ENCODE data around the gene ATP11A.

Gene ATP11A

GRCh38 chr13:112803422-112803821 is 113.6 kb downstream of the ATP11A start:
- peak; percentile 32 for DNase-seq

DNA sequence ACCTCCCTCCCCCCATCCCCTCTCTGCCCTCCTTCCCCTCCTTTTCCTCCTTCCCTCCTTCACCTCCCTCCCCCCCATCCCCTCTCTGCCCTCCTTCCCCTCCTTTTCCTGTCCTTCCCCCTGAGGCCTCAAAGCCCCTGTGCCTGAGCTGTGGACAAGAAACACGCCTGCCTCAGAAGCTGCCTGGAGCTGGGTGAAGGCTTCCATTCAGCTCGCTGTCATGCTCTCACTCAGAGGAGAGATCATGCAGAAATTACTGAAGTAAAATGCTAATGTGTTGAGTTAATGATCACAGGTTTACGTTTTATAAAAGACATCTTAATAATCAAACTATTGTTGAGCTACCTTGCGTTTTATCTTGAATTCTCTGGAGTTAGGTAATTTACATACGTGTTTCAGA is 114.5 kb downstream of the ATP11A start:
- DNase-seq = no peak

DNA sequence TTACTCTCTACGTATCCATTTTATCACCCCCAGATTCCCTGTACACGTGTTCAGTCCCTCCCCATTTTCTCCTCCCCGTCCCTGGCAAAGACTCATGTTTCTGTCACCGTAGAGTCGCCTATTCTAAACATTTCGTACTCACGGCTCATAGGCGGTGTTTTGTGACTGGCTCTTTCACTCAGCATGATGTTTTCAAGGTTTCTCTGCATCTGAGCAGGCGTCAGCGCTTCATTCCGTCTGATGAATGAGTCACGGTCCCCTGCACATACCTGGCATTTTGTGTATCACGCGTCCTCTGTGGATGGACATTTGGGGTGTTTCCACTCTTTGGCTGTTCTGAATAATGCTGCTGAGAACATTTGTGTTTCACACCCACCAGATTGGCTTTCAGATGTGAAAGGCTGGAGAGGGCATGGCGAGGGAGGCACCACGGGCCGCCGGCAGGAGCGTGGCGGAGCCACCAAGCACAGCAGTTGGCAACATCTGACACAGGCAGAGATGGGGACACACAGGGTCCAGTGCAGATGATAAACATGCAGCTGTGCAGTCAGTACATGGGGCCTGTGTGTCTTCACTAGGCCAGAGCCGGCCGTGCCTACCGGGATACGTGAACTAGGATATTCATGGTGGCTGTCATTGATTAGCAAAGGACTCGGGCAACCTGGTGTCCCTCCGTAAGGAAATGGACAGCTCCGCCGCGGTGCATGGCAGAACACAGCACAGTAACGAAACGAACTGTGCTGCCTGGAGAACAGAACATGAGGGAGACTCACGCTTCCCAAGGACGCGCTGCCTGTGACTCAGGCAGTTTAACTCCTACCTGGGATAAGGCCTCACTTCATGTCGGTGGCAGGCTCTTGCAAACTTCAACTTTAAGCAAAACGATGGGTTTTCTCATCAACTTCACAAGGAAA is 117.2 kb downstream of the ATP11A start:
- DNase-seq = no peak

- no peak for DNase-seq
Observed at GRCh38 chr13:112807653-112808376, 118.0 kb downstream of the ATP11A start.

DNA sequence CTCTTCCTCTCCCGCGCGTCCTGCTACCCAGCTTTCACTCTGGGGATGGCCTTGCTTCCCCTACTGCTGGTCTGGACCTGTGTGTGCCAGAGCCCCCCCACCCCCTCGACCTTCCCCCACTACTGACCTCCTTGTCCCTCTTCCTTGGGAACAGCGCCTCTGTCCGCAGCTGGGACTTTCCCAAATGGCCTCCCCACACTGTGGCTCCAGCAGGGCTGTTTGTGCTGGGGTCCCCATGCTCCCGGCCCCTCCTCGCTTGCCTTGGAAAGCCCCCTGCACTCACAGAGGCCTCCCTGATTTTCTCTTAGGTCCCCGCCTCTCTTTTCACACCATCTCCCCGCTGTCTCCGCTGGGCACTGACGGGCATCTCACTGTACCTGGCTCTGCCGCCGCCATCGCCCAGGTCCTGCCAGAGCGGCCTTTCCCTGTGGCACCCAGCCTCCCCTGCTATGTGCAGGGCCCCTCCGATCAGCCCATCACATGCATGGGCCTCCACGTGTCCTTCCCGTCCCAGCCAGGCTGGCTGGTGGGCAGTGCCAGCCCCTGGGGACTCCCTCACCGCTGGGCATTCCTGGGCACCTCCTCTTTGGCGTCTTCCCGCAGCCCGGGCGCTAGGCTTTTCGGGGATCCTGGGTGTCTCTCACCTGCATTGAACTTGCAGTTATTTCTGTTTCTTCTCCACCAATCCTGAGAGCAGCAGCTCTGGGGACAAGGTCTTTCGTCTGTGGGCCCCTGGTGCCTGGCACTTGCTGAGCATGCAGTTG is 118.7 kb downstream of the ATP11A start:
- DNase-seq = no peak

DNA sequence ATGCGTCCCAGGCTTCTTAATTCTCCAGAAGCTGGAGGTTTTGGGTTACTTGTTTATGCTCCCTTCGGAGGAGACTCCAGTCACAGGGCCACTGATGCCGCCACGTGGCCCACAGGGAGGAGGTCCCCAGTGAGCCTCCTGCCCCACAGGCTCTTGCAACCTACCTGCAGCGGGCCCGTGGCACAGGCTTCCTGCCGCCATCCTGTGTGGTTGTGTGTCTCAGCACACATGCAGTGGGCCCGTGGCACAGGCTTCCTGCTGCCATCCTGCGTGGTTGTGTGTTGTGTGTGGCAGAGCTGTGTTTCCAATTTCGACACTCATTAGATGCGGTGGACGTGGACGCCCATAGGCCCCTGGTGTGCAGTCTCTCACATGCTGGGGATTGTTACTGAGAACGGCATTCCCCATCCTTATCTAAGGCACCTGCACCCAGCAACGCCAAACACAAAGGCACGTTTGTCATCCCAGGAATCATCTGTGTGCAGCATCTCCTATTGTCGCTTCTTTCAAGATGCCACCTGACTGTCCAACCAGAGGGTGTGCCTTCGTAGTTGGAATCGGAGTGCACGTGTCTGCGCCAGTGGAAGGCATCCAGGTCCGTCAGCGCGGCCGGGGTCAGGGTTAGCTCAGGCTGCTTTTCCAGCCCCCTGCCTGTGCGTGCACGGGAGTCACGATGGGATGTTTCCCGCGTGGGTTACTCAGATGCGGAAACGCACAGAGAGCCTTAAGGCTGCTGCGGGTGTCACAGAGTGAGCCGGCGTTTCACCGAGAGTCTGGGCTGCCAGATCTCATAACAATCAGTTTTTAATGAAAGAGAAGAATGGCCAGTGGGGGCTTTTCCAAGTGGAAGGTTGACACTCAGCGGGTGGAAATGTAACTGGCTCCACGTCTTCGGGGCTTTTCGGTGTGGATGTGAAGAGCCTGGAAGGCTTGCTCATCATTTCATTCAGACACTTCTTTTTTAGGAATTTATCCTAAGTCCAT is 119.8 kb downstream of the ATP11A start:
- no peak for DNase-seq

GRCh38 chr13:112810608-112811007 is 120.8 kb downstream of the ATP11A start:
- no peak for DNase-seq

DNA sequence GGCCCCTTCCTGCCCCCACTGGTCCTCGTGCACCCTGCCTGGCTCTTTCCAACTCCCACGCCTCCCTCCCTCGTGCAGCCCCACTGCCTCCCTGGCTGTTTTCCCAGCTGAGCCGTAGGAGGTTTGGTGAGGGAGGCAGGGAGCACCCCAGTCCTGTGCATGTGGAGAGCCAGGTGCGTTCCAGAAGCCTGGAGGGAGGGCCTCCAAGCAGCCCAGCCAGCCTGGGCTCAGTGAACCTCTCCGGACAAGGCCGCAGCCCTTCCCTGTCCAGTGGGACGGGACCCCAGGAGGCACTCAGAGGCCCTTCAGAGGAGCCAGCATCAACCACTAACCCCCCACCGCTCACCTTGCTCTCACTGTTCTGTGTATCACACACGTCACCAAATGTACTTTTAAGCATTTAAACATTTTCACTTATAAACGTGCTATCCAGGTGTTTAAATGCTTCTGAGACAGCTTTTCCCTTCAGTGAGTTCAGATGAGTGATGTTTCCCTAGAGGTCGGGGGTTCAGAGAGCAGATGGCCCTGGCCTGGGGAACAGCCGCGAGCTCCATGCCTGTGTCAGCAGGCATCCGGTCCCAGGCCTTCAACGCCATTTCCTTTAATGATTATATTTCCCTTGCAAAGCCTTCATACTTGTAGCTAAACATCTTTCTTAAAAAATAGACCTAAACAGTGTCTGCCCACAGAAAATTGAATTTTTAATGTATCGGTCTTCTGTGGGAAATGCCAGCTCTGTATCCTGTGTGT is 122.6 kb downstream of the ATP11A start:
- no peak for DNase-seq

GRCh38 chr13:112813552-112813951 is 123.7 kb downstream of the ATP11A start:
- no peak for DNase-seq

DNA sequence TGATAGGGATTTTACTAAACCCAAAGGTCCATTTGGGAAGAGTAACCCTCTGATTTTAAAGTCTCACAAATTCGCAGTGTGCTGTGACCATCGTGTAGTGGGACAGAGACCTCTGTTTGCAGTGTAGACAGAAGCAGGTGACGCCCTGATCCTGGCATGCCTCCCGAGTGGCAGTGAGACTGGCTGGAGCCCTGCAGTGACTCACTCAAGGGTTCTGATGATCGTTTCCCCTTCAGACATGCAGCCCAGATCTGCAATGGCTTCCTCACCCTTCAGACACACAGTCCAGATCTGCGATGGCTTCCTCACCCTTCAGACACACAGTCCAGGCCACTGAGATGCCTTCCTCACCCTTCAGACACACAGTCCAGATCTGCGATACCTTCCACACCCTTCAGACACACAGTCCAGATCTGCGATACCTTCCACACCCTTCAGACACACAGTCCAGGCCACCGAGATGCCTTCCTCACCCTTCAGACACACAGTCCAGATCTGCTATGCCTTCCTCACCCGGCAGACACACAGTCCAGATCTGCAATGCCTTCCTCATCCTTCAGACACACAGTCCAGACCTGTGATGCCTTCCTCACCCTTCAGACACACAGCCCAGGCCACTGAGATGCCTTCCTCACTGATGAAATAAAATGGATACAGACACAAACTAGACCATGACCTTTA is 125.2 kb downstream of the ATP11A start:
- DNase-seq = no peak

DNA sequence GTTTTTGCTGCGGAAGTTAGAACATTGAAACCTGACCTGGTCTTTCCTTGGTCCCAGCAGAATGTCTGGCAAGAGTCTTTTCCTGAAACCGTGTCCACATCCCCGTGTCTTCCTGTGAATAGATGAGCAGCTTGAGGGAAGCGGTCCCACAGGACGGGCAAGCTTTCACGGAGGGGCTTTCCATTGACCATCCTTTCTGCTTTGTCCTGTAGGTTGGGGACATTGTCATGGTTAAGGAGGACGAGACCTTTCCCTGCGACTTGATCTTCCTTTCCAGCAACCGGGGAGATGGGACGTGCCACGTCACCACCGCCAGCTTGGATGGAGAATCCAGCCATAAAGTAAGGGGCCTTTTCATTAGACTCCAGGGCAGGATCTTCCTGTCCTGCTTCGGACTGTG is 126.0 kb downstream of the ATP11A start:
- DNase-seq = no peak

- DNase-seq = no peak
Observed at GRCh38 chr13:112818040-112818697, 128.3 kb downstream of the ATP11A start.

- no peak for DNase-seq
Observed at GRCh38 chr13:112818698-112819045, 128.8 kb downstream of the ATP11A start.

DNA sequence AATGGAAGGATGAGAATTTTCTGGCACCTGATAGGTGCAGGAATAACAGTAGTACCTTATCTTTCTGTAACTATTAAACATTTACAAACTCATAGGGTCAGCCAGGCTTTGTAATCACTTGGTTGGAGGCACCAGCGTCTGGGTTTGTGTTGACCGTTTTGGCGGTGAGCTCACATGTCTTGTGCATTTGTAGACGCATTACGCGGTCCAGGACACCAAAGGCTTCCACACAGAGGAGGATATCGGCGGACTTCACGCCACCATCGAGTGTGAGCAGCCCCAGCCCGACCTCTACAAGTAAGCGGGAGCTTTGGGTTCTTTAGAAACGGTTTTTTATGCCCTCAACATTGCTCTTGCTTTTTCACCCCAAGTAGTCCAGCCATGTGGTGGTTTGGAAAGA is 129.3 kb downstream of the ATP11A start:
- no peak for DNase-seq

DNA sequence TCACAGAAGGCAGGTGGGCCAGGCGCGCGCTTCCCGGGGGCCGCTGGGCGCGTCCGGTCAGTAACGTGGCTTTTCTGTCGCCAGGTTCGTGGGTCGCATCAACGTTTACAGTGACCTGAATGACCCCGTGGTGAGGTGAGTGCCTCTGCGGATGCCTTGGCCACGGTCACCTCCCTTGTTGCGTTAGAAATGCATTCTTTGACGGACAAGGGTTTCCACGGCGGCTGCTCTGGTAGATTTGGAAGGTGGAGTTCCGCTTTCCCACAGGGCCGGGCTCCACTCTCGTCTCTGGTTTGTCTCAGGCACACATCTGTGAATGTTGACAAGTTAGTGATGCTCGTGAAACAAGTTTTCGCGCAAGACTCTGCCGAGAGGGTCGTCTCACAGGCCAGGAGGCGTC is 130.0 kb downstream of the ATP11A start:
- no peak for DNase-seq

DNA sequence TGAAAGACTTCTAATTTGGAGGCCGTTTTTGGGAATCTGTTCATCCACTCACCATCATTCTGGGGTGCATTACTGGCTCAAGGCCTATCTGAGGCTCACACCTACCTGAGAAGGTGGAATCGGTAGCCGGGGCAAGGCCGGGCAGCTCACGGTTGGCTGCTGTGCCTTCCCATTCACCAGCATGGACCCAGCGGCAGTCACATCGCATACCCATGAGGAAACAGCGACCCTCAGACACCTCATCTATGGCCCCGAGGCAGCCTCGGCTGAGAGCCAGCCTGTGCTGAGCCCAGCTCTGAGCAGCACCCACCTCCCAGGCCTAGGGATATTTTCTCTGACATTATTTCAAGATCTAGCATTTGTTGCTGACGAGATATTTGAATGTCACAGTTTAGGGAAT is 130.5 kb downstream of the ATP11A start:
- DNase-seq = no peak

DNA sequence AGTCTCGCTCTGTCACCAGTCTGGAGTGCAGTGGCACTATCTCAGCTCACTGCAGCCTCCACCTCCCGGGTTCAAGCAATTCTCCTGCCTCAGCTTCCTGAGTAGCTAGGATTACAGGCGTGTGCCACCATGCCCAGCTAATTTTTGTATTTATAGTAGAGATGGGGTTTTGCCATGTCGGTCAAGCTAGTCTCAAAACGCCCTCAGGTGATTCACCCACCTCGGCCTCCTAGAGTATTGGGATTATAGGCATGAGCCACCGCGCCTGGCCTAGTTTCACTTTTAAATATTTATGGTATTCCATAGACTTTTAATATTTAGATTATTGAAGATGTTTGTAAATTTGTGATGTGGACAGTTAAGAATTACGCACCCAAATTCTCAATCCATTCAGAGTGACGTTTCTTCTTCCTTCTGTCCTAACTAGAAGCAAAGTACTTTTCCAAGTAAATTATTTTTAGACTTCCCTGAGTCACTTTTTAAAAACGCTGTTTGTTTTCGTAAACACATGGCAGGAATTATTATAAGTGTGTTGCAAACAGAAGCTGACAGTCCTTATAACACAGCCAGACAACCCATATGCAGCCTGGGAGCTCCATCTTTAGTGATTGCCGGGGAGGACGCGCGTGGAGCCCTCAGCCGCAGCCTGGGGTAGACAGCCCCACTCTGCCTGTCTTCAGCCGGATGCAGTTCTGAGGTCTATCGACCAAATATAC is 131.7 kb downstream of the ATP11A start:
- DNase-seq = no peak

DNA sequence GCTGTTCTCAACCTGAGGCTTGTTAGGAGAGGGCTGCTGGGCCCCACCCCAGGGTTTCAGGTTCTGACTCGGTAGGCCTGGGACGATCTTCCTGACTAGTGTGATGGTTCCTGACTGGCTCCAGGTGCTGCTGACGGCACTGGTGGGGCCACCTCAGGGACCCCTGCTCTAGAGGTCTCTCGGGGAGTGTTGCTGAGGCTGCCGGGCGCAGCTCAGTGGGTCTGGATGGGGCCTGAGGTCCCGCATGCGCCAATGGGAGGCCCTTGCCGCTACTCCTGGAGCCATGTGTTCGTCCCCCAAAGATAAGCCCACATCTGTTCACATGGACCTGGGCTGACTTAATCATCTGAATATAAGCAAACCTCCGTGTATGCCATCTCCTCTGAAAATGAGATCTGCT is 133.0 kb downstream of the ATP11A start:
- DNase-seq = no peak

- no peak for DNase-seq
Observed at GRCh38 chr13:112824429-112824828, 134.6 kb downstream of the ATP11A start.

GRCh38 chr13:112825071-112825470 is 135.2 kb downstream of the ATP11A start:
- no peak for DNase-seq

Data from SIG-M5 (cell line).